LNCAP (cell line): ENCODE data around the gene DSN1.

Experiments
- TF ChIP-seq, protein P1 (sequence below): fragments of 450-650 bp; IDR thresholded peaks from 2 replicates; pipeline ENCODE4 v1.5.1; 2017; ENCODE audit warnings: mild to moderate bottlenecking

Gene DSN1

DNA sequence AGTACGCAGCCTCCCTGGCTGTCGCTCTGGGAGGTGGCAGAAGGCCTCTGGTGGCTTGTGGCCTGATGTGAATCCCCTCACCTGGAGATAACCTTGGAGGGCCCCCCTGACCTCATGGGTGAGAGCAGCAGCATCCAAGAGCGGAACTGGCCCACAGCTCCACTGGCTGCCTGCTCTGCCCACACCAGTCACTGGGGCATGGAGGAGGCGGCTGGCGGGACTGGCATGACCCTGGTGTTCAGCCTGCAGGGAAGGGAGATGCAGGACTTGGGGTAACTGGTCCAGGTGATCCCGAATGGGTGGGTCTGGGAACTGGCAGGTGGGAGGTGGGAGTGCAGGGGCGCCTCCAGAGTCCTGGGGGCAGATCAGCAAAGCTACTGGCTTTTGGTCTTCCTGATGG lies 10.6 kb upstream of the DSN1 start:
- TF ChIP-seq, protein P1, sequence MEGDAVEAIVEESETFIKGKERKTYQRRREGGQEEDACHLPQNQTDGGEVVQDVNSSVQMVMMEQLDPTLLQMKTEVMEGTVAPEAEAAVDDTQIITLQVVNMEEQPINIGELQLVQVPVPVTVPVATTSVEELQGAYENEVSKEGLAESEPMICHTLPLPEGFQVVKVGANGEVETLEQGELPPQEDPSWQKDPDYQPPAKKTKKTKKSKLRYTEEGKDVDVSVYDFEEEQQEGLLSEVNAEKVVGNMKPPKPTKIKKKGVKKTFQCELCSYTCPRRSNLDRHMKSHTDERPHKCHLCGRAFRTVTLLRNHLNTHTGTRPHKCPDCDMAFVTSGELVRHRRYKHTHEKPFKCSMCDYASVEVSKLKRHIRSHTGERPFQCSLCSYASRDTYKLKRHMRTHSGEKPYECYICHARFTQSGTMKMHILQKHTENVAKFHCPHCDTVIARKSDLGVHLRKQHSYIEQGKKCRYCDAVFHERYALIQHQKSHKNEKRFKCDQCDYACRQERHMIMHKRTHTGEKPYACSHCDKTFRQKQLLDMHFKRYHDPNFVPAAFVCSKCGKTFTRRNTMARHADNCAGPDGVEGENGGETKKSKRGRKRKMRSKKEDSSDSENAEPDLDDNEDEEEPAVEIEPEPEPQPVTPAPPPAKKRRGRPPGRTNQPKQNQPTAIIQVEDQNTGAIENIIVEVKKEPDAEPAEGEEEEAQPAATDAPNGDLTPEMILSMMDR = no peak

DNA sequence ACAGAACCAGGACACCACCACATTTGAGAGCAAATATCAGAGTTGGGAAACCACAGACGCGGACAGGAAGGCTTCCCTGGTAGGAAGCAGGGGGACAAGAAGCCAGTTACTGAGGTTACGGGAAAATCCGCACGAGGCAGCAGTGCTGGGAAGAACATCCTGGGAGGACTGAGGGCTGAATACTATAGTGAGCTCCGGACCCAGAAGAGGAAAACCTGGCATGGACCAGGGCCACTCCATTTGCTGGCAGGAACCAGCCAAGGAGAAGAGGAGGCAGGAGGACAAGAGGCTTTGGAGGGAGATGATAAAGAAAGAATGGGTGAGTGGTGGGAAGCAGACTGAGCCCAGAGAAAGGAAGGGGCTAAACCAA lies 6.1 kb upstream of the DSN1 start:
- TF ChIP-seq, protein P1 = no peak

GRCh38 chr20:36778831-36779655 lies 5.5 kb upstream of the DSN1 start:
- TF ChIP-seq, protein P1 = no peak

DNA sequence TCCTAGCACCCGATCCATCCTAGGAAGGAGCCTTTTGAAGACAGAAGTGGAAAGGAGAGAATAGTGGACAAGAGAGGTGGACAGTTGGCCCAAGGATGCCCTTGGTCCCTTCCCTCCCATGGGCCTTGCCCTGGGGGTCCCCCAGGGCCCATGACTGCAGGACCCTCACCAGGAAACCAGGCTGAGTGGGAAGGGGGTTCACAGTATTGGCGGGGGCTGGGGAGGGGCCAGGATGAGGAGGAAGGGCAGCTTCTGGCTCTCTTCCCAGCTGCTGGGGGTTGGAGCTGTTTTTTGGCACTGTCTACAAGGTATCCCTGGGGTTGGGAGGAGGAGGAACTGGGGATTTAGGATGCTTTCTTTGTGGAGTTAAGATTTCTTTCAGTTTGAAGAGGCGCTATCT lies 4.0 kb upstream of the DSN1 start:
- TF ChIP-seq, protein P1 = no peak

- TF ChIP-seq, protein P1 = no peak
Observed at GRCh38 chr20:36777167-36777566, 3.6 kb upstream of the DSN1 start.

GRCh38 chr20:36775826-36776225 lies 2.3 kb upstream of the DSN1 start:
- TF ChIP-seq, protein P1 = no peak

- TF ChIP-seq, protein P1 = no peak
Observed at GRCh38 chr20:36775196-36775595, 1.6 kb upstream of the DSN1 start.

GRCh38 chr20:36773107-36773596 lies 411 bp downstream of the DSN1 start:
- TF ChIP-seq, protein P1 = no peak
